Fibroblast of villous mesenchyme (primary cell): ENCODE measurements around the gene KIF18B. TPM values are rescaled to one million over a fixed set of nuclear protein-coding genes. Genes with fewer than 3 reads are reported as not detected.

Experiments used
- DNase-seq: peaks from one replicate; pipeline ENCODE4 v3.0.0-alpha.2; 2010; ENCODE audit warnings: low read depth
- H3K4me3 ChIP-seq: 2 replicates; pipeline ENCODE4 v1.5.1; 2011; ENCODE audit warnings: low read depth, mild to moderate bottlenecking, low read length
- CTCF ChIP-seq: IDR thresholded peaks from 2 replicates; pipeline ENCODE4 v1.5.1; 2012; ENCODE audit warnings: low read depth, mild to moderate bottlenecking, low read length; ENCODE audit not compliant: insufficient read depth
- total RNA-seq: library from RNA; depleted of rRNA; stranded (reverse); fragments of >200 nt; gene quantifications from 2 replicates; pipeline ENCODE4 v1.2.3, GENCODE V29; 2012

The KIF18B gene
- 3.9 and 5.2 TPM in 2 replicates for total RNA-seq

GRCh38 chr17:44947461-44948314 is at the start of gene KIF18B:
KIF18B (minus strand) TSS chr17:44947773; CDS start chr17:44936344, 11,429 bp downstream.
- DNase-seq: peak; percentile 96

DNA sequence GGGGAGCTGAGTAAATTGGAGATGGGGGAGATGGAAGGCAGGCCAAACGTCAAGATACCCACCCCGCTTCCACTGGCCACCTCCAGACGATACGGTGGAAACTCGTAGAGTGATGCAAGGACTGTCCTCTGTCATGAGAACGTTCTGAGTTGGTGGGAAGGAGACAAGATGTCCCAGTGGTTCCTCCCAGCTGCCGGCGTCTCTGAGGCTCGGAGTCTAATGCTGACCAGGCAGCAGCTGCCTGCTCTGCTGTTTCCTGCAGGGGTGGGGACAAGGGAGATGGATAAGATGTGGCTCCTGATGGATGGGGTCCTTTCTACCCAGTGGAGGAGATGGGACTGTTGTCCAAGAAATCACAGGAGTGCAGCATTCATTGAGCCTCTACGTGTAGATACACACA is 48.7 kb upstream of the KIF18B start:
- no peak for TF ChIP-seq CTCF
- no peak overlapping the region for H3K4me3 ChIP-seq
- no peak for DNase-seq

More at GRCh38 chr17:44947461-44948314, at the start of gene KIF18B:
- no peak for TF ChIP-seq CTCF
- H3K4me3 ChIP-seq: peak within 1 kb of the TSS; percentile 91

- no peak for DNase-seq
- H3K4me3 ChIP-seq: no peak overlapping the region
- TF ChIP-seq CTCF: no peak
These were observed 47.9 kb upstream of the KIF18B start for GRCh38 chr17:44995436-44996001.

GRCh38 chr17:44992242-44992939 is 44.8 kb upstream of the KIF18B start:
- no peak for TF ChIP-seq CTCF
- no peak for DNase-seq
- no peak overlapping the region for H3K4me3 ChIP-seq

DNA sequence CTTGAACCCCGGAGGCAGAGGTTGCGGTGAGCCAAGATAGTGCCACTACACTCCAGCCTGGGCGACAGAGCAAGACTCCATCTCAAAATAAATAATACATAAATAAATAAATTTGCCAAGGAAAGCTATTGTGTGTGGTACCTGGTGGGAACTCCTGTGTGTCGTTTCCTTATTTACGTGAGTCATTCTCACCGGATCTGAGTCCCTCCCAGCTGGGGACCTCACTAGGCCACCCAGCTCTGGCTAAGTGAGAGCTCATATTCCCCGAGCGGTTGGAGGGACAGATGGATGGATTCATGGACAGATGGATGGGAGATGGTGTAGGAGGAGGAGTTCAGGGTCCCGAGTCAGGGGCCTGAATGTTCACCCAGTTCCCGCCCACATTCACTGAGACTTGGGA is 43.4 kb upstream of the KIF18B start:
- TF ChIP-seq CTCF: no peak
- no peak for DNase-seq

DNA sequence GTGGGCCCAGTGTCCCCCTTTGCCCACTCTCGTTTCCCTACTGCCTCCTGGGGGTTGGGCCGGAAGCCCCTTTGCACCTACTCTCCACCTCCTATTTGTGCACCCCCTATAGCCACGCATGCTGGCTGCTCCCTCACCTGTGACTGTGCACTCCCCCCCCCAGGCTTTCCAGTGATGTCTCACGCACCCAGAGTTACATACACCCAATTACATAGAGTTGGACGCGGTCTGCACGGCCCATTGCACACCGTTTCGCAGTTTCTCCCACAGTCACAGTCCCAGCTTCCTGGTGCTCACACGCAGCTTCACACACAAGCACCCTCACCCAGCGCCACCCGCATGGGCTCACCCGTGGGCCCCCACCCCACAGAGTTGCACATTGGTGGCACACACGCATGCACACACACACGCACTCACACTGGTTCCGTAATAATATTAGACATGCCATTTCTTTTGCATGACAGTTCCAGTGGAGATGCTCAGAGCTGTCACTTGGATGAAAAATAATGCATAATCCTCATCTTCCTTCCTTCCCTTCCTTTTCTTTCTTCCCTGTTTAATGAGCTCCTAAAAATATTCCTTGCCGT is 42.1 kb upstream of the KIF18B start:
- H3K4me3 ChIP-seq: no peak overlapping the region
- TF ChIP-seq CTCF: no peak
- no peak for DNase-seq

More for the DNA sequence above, 43.4 kb upstream of the KIF18B start:
- H3K4me3 ChIP-seq: no peak overlapping the region
